Fibroblast of pulmonary artery (primary cell): ENCODE measurements around the gene PAPSS2.

ENCODE experiments used
- DNase-seq: peaks from one replicate; pipeline ENCODE4 v3.0.0-alpha.2; 2010; ENCODE audit warnings: low read depth
- H3K4me3 ChIP-seq: replicated peaks from 2 replicates; pipeline ENCODE4 v1.5.1; 2011; ENCODE audit warnings: low read depth, mild to moderate bottlenecking, control low read depth, low read length, moderate library complexity
- TF ChIP-seq, protein P1 (sequence below): IDR thresholded peaks from 2 replicates; pipeline ENCODE4 v1.5.1; 2011; ENCODE audit warnings: mild to moderate bottlenecking, control low read depth, low read length, inconsistent platforms; ENCODE audit errors: missing control alignments

Gene PAPSS2

GRCh38 chr10:87632454-87632853 is 27.2 kb upstream of the PAPSS2 start:
- TF ChIP-seq, protein P1, sequence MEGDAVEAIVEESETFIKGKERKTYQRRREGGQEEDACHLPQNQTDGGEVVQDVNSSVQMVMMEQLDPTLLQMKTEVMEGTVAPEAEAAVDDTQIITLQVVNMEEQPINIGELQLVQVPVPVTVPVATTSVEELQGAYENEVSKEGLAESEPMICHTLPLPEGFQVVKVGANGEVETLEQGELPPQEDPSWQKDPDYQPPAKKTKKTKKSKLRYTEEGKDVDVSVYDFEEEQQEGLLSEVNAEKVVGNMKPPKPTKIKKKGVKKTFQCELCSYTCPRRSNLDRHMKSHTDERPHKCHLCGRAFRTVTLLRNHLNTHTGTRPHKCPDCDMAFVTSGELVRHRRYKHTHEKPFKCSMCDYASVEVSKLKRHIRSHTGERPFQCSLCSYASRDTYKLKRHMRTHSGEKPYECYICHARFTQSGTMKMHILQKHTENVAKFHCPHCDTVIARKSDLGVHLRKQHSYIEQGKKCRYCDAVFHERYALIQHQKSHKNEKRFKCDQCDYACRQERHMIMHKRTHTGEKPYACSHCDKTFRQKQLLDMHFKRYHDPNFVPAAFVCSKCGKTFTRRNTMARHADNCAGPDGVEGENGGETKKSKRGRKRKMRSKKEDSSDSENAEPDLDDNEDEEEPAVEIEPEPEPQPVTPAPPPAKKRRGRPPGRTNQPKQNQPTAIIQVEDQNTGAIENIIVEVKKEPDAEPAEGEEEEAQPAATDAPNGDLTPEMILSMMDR, result no peak
- no peak for DNase-seq
- H3K4me3 ChIP-seq, result no peak overlapping the region

GRCh38 chr10:87634311-87634710 is 25.4 kb upstream of the PAPSS2 start:
- peak; percentile 39 for DNase-seq
- no peak overlapping the region for H3K4me3 ChIP-seq
- TF ChIP-seq, protein P1, result no peak

DNA sequence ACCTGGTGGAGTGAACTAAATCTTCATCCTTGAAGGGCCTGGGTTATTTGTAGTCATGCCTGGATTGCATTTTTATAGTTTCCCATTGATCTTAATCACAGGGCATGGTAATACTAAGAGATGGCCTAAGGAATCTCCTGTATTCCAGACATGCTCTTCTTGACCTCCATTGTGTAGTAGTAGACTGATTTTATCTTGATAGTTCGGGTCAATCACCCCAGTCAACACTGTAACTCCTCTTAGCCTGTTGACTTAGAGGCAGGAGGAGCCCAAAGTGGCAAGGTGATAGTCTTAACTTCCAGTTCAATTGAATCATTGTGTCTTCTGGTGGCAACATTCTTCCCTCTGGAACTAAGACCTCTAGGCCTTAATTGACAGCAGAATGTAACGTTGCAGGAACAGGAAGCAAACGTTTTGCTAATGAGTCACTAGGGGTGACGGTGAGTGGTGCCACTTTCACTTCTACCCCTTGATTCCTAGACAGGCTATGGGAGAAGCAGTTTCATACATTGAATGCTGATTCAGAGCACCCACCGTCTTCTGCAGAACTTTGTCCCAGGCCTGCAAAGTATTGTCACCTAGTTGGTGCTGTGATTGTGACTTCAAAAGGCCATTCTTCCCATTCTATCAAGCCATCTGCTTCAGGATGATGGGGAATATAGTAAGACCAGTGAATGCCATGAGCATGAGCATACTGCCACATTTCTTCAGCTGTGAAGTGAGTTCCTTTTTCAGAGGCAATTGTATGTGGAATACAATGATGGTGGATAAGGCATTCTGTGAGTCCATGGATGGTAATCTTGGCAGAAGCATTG is 24.0 kb upstream of the PAPSS2 start:
- TF ChIP-seq, protein P1, result no peak
- no peak overlapping the region for H3K4me3 ChIP-seq
- peak; percentile 75 for DNase-seq

- TF ChIP-seq, protein P1, result no peak
- DNase-seq, result no peak
- H3K4me3 ChIP-seq, result no peak overlapping the region
Observed at GRCh38 chr10:87636313-87636915, 23.3 kb upstream of the PAPSS2 start.

DNA sequence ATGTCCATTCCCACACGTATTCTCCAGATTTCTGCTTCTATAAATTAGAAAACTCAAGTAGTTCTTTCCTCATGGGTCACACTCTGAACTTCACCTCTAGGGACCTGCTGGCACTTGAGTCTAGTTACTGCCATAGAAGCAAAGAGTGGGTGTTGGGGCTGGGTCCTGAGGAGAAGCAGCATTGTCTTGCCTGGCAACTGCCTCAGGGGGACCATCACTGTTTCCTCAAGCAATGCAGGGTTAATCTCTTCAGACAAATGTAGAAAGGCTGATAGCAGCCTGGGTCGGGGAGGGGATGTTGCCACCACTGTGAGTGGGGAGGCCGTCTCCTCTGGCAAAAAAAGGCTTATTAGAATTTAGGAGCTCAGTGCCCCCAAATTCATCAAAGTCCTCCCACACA is 20.2 kb upstream of the PAPSS2 start:
- TF ChIP-seq, protein P1, result no peak
- no peak for DNase-seq
- no peak overlapping the region for H3K4me3 ChIP-seq

DNA sequence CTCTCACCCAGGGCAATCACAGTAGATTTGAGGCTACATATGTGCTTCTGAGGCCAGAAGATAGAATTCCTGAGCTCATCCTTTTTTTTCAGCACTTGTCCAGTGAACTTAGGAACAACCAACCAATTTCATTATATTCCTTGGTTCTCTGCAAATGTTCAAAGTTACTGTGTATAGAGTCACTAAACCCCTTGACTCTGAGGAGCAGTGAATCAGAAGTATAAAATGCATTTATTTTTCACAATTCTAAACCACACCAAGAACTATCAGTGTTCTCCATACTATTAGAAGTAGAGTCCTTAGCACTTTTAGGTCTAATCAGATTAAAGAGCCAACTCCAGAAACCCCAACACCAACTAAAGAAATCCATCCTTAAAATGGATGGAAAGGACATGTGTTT is 19.6 kb upstream of the PAPSS2 start:
- H3K4me3 ChIP-seq, result no peak overlapping the region
- TF ChIP-seq, protein P1, result no peak
- no peak for DNase-seq
